GM19328 (cell line): ENCODE results near the gene PCSK4.
"Not testable (repeated sequence)": the region's sequence is repeated elsewhere in the genome, so short reads cannot be mapped to it uniquely, and the experiment has no call there.

ENCODE experiments used
- ATAC-seq: cut with Tn5 transposase; IDR thresholded peaks from one replicate; pipeline ENCODE4 v1.9.1; 2021; ENCODE audit warnings: mild to moderate bottlenecking, moderate library complexity; ENCODE audit not compliant: unreplicated experiment

PCSK4 gene

DNA sequence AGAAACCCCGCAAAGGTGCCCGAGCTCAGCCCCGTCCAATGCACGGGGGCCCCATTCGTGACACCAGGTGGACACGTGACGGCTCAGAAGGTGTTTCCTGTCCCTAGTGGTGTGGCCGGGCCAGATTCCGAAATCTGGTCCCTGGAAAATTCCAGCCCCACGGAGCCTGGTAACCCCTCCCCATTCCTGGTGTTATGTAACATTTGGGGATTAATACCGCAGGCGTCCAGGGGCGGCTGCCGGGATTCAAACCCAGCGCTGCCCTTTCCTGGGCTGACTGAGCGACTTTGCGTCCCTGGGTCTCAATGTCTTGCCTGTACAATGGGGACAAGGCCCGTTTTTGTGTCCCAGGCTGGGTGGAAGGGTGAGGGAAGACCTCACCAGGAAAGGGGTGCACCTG lies 32.7 kb upstream of the PCSK4 start:
- ATAC-seq: no peak

DNA sequence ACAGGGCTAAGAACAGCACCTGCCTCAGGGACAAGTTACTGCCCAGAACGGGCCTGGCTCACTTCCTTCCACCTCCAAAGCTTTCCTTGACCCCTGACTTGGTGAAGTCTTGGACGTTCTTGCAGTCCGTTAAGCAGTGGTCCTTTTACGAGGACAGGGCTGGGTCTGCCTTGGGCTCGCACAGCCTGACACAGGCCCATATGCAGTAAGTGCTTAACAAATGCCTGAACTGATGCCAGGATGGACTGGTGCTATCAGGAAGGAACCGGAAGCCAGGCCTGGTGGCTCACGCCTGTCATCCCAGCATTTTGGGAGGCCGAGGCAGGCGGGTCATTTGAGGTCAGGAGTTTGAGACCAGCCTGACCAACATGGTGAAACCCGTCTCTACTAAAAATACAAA lies 31.9 kb upstream of the PCSK4 start:
- ATAC-seq: no peak

DNA sequence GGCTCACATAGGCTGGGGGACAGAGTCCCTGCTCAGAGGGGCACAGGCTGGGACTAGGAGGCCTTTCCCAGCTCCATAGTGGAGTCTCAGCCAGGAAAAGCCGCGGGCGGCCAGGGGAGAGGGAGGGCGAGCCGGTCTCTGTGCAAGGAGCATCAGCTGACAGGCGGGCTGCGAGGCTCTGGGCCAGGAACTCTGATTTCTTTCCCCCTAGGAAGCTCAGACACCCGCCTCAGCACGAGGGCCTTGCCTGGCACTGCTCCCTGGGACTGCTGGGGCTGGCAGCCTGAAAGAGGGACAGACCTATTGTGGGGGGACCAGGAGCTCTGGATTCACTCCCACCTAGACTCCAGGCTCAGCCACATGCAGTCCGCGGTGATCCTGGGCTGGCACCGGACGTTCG lies 31.5 kb upstream of the PCSK4 start:
- no peak for ATAC-seq

DNA sequence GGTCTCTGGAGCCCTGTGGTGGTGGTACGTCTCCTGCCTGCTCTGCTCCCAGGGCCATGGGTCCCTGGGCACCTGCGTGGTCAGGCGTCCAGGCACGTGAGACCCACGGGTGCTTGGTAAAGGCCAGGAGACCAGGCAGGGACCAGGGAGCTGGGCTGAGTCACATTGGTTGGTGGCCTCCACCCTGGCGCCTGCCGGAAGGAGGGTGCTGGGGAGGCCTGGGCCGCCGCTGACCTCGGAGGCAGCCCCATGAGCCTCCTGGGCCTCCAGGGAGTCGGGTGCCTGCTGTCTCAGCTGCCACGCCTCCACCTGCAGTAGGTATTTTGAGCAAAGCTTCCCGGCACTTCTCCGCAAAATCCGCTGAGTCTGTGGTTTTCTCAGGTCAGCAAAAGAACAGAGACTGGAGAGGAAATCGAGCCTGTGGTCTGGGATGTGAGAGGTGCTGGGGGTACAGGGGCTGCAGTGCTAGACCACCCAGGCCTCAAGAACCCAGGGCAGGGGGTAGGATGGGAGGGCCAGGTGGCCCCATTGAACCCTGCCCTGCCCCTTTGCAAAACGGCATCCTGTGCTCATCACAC lies 30.1 kb upstream of the PCSK4 start:
- no peak for ATAC-seq

DNA sequence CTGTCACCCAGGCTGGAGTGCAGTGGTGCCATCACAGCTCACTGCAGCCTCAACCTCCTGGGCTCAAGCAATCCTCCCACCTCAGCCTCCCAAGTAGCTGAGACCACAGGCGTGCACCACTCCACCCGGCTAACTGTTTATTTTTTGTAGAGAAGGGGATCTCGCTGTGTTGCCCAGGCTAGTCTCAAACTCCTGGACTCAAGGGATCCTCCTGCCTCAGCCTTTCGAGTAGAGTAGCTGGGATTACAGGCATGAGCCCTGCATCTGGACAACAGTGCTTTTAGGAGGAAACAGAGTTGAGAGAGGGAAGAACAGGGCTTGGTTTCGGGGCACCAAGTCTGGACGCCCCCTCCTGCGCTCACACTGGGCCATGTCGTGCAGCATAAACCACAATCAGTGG lies 29.7 kb upstream of the PCSK4 start:
- not testable (repeated sequence) for ATAC-seq

DNA sequence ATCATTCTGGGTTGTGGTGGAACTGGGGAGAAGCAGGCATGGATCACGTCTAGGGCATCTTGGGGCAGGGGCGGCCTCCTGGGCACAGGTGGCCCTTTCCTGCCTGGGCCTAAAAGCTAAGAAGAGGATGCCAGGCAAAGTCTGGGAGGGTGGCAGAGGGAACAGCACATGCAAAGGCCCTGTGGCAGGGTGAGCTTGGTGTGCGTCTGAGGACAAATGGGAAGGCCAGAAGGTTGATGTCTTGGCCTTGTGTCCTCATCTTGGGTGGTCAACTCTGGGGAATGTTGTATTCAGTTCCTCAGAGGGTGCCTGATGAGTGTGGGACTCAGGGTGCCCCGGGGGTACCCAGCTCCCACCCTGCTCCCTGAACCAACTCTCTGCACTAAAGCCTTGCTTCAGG lies 28.3 kb upstream of the PCSK4 start:
- no peak for ATAC-seq

DNA sequence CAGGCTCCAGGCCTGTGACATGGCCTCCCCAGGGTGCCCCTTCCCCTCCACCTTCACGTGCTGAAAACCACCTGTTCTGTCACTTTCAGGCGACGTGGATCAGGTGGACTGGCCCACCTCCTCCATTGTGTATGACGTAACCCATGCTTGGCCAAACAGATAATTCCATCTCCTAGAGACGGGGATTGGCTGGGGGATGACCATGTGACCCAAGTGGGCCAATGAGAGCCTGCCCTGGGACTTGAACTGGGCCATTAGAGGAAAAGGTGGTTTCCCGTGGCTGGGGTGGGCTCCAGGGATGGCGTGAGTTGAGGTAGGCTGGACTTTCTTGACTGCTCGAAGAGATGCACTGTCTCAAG lies 26.2 kb upstream of the PCSK4 start:
- ATAC-seq: no peak

DNA sequence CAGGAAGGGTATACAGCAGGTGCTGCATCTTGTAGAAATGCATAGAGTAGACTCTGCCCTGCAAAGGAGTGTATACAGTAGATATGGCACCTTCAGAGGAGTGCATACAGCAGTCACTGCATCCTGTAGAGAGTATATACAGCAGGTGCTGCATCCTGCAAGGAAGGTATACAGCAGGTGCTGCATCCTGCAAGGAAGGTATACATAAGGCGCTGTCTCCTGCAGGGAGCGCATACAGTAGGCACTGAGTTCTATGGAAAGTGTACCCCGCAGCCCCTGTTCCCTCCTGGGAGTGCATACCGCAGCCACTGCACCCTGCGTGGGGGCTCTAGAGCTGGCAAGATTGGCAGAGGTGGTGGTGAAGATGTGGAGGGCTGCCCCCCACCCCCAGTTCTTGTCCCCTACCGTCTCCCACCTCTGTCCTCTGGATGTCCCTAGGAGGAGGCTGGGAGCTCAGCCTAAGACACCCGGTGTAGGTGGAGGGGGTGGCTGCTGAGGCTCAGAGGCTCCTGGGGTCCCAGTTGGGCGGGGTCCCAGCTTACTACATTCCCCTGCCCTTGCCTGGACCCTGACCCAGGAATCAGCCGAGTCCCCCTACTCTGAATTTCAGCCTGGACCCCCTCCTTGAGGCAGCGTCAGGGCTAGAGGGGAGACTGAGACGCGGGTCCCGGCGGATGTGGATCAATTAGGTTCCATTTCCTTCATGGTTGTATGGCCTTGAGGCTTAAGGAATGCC lies 25.0 kb upstream of the PCSK4 start:
- no peak for ATAC-seq

DNA sequence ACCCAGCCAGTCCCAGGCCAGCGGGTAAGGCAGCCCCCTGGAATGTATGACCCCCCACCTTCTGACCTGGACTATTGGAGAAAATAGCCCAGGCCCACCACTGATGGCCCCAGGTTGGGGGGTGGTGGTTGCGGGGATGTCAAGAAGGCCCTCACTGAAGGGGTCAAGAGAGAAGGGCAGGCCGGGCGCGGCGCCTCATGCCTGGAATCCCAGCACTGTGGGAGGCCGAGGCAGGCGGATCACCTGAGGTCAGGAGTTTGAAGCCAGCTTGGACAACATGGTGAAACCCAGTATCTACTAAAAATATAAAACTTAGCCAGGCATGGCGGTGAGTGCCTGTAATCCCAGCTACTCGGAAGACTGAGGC lies 24.1 kb upstream of the PCSK4 start:
- no peak for ATAC-seq

DNA sequence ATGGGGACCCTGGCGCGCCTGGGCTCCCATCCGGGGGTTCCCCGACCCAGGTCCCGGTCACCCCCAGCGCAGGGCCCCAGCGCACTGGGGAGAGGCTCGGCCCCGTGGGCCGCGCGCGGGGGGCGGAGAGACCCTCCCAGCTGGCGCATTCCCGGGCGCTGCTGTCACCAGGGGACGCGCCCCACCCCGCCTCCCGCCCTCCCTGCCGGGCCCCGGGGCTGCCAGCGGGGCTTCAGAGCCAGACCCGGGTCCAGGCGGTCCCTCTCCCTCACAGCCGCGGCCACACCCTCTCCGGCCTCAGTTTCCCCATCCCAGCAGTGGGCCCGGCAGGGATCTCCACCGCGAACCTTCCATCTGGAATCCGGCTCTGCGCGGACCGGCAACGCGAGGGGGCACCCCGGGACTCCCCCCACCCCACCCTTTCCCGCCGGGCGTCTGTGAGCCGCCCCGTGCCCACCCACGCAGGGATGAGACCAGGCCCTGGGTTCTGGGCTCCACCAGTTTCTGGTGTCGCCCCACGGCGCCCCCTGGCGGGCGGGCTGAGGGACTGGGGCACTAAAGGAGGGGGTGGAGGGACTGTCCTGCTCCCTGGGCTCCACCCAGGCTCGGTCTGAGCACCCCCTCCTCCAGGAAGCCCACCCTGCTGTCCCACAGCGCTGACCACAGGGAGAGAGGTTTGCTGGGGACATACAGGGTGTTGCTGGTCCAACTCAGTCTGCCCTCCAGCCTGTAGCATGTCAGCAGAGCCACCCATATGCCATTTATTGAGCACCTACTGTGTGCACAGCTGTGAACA lies 23.5 kb upstream of the PCSK4 start:
- ATAC-seq: no peak

DNA sequence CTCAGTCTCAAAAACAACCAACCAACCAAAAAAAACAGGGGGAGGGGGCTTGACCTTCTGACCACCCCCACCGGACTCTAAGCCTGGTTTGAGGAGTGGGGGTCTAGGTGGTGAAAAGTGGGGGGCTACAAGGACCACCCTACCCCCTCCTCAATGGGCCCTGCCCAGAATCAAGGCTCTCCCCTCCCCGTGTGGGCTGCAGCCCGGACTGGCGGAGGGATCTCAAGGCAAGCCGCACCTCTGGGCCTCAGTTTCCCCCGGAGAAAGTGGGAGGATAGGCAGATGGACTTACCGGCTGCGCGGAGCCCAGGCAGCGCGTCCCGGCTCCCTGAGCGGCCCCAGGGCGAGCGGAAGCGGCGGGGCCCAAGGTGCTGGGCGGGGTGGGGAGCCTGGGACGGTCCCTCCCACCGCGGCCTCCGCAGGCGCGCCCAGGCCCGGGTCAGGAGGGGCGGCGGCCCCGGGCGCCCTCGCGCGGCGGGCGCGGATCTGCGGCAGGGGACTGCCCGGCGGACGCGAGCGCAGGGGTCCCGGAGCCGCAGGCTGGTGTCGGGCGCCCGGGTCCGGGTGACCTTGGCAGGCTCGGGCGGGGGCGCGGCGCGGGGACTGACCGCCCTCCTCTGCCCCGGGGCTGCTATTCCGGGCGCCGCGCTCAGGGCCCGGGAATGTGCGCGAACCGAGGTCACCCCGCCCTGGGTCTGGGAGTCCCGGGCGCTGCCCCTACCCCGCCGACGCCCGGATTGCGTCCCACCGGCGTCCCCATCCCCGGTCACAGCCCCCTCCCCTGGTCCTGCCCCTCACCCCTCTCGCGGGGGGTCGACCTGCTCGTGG lies 22.7 kb upstream of the PCSK4 start, which contains the start of gene ADAMTSL5:
Gene ADAMTSL5 (minus strand): TSS at position 349 of the 828 bp plus-strand sequence. CDS start 2,076 bp downstream, outside the sequence.
- no peak for ATAC-seq

DNA sequence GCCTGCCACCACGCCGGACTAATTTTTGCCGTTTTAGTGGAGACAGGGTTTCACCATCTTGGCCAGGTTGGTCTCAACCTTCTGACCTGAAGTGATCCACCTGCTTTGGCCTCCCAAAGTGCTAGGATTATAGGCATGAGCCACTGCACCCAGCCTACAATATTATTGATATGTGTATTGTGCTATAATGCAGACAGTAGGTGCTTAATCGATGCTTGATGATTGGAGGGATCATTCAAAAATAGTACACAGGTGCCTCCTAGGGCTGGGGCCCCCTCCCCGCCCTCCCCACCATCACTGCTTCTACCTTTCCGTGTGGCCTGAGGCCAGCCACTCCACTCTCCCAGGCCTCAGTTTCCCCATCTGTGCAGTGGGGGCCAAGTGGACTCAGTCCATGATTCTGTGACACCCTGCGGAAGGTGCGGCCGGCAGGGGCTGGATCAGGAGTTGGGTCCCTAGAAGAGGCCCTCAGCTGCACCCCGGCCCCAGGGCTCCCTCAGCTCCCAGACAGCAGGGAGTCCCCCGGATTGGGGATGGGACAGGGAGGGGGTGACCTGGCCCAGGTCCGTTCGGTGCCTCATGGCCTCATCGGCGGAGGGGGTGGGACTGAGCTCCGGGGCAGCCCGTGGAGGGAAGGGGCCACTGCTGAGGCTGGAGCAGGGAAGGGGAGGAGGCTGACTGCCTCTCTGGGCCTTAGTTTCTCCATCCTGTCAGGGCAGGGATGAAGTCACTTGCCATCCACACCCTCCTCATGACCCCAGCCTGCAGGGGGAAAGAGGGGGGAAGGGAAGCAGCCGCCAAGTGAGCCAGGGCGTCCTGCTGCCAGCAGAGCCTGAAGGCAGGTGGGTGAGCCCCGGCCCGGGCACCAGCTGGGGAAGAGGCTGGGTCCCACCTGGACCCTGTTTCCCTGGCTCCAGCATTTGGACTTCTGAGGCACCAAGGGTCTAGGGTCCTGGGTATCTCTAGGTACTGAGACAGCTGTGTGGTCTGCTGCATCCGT lies 21.5 kb upstream of the PCSK4 start:
- ATAC-seq: no peak

DNA sequence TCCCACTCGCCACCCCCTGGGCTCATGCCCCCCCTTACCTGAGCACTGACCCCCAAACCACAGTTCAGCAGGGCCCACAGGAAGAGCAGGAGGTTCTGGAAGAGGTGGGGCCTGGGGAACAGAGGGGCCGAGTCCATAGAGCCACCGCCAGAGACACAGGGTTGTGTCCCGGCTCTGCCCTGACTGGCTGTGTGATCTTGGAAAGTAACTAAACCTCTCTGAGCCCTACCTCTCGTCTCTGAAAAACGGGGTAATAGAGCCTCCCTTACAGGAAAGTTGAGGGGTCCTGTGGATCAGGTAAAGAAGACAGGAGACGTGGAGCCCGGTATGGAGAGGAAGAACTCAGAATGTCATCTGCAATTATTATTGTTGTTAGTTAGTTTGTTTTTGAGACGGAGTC lies 20.7 kb upstream of the PCSK4 start:
- ATAC-seq: no peak

DNA sequence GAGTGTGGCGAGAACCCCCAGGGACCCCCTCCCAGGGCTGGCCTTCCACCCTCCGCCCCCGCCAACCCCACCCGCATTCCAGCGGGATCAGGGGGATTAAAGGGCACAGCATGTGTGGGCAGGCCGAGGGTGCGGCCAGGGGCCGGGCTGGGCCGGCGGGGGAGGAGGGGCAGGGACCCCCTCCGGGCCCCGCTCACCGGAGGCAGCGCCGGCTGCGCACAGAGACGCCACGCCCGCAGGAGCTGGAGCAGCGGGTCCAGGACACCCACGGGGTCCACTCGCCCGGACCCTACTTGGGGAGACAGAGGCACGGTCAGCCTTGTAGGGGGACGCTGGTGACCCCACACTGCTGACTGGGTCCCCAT lies 20.3 kb upstream of the PCSK4 start:
- no peak for ATAC-seq

DNA sequence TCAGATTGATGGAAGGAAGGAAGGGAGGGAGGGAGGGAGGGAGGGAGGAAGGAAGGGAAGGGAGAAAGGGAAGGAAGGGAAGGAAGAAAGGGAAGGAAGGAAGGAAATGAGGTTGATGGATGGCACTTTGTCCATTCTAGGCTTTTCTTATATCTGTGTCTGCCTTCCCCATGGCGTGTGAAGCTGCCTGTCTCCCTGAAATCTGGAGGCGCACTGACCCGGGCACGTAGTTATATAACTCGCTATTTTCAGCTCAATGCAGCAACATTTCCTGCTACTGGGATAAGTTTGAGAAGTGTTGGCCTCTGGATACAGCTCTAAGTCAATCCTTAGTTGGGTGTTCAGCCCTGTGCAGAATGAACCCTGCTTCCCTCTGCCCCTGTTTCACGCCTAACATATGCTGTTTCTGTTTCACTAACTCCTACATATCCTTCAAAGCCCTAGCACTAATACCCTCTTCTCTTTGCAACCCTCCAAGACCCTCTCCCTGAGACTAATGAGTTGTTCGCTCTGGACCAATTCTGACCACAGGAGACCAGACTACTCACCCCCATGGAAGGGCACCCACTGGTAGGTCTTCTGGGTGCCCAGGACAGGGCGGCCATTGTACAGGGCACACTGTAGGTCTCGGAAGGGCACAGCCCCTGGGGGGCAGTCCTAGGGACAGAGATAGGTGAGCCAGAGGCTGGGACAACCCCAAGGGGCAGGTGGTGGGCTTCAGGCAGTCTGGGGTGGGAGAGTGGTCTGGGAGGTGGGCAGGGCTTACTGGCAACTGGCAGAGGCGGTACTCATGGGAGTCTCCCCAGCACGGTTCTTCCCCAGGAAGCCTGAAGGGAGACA lies 19.7 kb upstream of the PCSK4 start:
- no peak for ATAC-seq

DNA sequence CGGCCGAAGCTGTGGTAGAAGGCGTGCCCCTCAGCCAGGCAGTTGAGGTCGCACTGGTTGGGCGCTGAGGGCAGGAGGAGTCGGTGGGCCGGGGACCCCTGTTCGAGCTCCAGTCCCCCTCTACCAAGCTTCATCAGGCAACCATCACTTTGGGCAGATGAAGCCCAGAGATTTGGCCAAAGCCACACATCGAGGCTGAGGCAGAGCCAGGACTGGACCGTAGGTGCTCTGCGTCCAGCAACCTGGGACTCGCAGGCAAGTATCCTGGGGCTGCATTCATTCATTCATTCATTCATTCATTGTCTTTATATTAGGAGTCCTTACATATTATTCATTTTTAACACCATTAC lies 18.3 kb upstream of the PCSK4 start:
- no peak for ATAC-seq

DNA sequence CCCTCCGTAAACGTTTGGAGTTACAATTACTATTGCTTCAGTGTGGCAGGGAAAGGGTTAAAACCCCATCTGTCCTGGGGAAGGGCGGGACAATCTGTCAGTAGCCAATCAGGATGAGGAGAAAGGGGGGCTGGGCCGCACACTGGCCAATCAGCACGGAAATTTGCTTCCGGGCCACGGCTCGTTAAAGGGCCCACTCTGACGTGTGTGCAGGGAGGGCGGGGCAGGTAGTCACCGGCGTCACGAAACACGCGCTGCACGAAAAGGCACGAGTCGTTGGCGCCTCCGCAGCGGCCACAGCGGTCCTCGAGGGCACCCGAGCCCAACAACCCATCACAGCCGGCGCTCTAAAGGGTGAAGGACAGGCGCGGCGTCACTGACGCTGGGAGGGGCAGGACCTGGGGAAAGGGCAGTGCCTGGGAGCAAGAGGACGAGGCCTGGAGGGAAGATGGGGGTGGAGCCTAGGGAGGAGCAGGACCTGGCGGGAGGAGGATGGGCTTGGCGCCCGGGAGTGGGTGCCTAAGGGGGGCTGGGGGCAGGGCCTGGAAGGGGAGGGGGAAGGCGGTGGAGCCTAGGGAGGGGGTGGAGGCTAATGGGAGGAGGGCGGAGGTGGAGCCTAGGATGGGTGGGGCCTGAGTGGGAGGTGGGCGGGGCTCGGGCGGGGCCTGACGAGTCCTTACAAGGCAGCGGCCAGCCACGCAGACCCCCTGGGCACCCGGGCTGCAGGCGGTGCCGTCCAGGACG lies 17.8 kb upstream of the PCSK4 start:
- ATAC-seq: no peak

DNA sequence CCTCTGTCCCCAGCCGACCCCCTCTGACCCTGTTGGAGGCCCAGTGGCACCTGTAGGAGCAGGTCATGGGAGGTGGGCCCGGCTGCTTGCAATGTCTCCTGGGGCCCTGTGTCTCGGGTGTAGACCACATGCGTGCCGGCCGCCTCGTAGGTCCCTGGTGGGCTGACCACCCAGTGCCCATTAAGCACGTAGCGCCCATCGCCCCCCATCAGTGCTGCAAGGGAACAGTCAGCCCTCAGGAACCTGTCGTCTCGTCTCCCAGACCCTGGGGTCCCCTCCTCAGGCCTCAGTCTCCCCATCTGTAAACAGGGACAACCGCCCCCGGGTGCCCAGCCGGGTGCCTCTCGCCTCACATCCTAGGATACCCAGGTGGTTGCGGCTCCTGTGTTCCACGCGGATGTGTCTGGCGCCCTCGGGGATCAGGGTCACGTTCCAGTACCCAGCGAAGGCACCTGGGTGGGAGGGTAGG lies 17.1 kb upstream of the PCSK4 start:
- ATAC-seq: no peak
